GM18511 (cell line): ENCODE results near the gene SLC15A3.

Source experiments
- ATAC-seq: cut with Tn5 transposase; IDR thresholded peaks from one replicate; pipeline ENCODE4 v1.9.1; 2021; ENCODE audit warnings: mild to moderate bottlenecking, moderate library complexity; ENCODE audit not compliant: unreplicated experiment

Gene SLC15A3

DNA sequence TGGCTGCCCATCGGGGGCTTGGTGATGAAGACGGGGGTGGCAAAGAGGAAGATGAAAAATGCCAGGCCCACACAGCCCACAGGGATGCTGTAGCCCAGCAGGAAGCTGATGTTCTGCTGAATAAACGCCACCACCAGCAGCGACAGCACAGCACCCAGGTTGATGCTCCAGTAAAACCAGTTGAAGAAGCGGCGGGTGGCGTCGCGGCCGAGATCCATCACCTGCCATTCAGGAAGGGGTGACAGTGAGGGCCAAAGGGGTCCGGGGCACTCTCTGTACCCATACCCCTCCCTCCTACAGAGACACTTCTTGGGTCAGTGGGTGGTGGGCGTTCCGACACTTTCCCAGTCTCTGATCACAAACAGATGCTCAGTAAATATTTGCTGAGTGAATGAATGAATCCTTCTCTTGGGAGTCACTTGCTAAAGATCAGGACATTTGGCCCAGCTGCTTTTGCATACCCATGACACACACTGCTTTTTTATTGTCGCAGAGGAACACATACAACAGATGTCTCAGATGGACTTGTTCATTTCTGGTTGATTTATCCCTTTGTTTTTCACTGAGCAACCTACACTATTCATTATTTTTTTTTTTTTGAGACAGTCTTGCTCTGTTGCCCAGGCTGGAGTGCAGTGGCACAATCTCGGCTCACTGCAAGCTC lies 5.2 kb downstream of the SLC15A3 start:
- ATAC-seq, result no peak

GRCh38 chr11:60945295-60945667 lies 6.7 kb downstream of the SLC15A3 start:
- ATAC-seq, result no peak

DNA sequence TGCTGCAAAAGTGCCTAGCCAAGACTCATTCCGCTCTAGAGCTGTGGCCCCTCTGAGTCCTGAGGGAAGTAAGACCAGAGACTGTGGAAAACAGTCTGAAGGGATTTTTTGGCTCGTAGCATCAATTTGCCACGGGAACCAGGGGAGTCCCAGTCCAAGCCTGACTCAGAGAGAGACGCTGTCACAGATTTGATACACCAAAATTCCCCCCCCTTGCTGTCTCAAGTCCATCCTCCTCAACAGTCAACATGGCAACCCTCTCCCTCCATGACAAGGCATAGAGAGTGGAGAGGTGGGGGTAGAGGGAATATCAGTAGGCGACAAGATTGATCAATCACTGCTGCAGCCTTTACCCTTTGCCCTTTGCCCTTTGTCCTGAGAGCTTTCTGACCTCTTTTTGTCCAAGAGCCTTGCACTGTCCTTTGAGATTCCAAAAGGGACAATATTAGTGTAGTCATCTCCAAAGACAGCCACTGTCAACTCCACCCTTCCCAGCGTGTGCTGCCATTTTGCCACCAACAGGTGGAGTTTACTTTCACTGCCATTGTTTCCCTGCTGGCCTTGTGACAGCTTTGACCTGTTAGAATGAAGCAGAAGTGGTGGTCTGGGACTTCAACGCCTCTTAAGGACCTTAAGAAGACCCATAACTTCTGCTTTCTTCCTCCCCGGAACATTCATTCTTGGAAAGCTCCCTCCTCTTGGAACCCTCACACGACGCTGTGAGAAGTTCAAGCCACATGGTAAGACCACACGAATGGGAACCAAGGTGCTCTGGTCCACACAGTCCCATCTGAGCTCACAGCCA lies 7.3 kb downstream of the SLC15A3 start:
- ATAC-seq, result no peak

- ATAC-seq, result no peak
Measured at GRCh38 chr11:60942970-60943565, 8.9 kb downstream of the SLC15A3 start.

DNA sequence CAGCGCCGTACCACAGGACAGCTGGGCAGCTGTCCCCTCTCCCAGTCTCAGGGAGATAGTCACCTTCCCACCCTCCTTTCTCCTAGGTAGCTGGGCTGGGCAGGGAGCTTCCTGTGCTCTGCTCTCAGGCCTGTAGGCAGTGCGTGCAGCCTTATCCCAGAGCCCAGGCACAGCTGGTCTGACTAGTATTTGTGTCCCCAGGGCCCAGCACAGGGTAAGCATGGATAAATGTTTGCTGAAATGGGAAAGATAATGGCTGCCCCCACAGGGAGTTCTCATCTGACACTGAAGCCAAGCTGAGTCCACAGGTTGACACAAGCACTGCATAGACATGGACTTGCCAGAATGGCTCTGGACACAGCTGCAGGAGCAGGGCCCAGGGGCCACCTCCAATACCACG lies 9.8 kb downstream of the SLC15A3 start:
- no peak for ATAC-seq

GRCh38 chr11:60941371-60942119 lies 10.4 kb downstream of the SLC15A3 start:
- ATAC-seq, result no peak

DNA sequence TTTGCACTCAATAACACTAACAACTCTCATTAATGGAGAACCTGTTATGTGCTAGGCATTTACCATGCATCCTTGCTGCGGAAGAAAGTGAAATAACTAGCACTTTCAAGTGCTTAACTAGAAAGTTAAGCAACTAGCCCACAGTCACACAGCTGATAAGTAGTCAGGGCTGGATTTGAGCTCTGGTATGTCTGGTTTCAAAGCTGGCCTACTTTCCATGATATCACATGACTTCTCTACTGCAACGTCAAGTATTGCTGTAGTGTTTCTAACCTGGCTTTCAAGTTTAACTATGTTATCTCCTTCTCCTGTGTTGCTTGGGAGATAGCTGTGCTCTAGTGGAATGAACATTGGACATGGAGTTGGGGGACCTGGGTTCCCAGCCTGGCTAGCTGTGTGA lies 12.1 kb downstream of the SLC15A3 start:
- ATAC-seq, result no peak

DNA sequence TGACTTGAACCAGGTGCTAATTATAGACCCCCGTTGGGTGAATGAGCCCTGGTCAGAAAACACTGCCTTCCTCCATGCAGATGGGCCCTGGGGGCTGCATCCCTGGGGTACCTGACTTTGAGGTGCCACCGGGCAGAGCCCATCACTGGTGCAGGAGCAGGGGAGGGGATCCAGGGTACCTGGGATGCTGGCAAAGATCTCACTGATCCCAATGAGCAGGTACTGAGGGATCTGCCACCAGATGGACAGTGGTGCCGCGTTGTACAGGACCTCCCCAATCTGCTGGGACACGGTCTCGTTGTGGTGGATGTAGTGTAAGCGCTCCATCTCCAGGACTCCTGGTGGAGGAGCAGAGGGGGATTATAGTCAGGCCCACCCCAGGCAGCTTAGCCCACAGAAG lies 12.7 kb downstream of the SLC15A3 start:
- ATAC-seq, result no peak

- ATAC-seq, result no peak
Measured at GRCh38 chr11:60938500-60938899, 13.5 kb downstream of the SLC15A3 start.

- ATAC-seq, result no peak
Measured at GRCh38 chr11:60937811-60938210, 14.2 kb downstream of the SLC15A3 start.

GRCh38 chr11:60937144-60937527 lies 14.8 kb downstream of the SLC15A3 start:
- no peak for ATAC-seq

DNA sequence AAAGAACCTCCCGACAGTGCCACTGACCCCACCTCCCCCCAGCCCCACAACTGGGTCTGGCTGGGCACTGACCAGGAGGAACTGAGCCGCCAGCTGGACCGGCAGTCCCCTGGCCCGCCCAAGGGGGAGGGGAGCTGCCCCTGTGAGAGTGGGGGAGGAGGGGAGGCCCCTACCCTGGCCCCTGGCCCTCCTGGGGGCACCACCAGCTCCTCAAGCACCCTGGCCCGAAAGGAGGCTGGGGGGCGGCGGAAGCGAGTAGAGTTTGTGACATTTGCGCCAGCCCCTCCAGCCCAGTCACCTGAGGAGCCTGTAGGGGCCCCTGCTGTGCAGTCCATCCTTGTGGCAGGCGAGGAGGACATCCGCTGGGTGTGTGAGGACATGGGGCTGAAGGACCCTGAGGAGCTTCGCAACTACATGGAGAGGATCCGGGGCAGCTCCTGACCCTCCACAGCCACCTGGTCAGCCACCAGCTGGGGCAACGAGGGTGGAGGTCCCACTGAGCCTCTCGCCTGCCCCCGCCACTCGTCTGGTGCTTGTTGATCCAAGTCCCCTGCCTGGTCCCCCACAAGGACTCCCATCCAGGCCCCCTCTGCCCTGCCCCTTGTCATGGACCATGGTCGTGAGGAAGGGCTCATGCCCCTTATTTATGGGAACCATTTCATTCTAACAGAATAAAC lies 15.4 kb downstream of the SLC15A3 start:
- no peak for ATAC-seq

- ATAC-seq, result no peak
Measured at GRCh38 chr11:60935676-60936442, 16.1 kb downstream of the SLC15A3 start.

DNA sequence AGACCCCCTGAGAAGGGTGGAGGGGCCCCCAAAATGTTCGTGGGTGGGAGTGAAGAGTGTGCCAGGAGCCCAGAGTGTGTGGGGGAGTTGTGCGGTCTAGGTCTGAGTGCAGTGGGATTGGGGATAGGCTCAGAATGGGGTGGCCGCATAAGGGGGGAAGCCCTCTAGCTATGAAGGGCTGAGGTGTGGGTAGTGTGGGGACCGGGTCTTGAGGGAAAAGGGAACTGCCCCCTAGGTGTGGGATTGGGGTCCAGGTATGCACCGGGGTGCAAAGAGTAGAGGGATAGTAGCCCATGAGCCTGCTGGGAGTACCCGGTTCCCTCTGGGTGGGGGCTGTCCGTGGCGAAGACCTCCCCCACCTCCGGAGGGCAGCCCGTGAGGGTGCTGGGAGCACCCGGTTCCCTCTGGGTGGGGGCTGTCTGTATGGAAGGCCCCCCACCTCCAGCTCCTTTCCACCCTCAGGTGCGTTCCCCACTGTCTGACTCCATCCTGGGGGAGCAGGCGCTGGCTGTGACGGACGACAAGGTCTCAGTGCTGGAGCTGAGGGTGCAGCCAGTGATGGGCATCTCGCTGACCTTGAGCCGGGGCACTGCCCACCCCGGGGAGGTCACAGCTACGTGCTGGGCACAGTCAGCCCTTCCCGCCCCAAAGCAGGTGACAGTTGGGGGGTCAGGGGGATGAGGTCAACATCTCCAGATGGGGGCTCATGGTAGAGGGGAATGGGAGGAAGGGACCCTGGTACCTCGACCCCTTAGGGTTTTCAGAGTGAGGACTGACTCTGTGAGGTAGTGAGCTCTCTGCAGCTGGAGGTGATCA lies 17.0 kb downstream of the SLC15A3 start:
- ATAC-seq, result no peak

- no peak for ATAC-seq
Measured at GRCh38 chr11:60934124-60934789, 17.7 kb downstream of the SLC15A3 start.

- no peak for ATAC-seq
Measured at GRCh38 chr11:60933416-60934123, 18.4 kb downstream of the SLC15A3 start.

DNA sequence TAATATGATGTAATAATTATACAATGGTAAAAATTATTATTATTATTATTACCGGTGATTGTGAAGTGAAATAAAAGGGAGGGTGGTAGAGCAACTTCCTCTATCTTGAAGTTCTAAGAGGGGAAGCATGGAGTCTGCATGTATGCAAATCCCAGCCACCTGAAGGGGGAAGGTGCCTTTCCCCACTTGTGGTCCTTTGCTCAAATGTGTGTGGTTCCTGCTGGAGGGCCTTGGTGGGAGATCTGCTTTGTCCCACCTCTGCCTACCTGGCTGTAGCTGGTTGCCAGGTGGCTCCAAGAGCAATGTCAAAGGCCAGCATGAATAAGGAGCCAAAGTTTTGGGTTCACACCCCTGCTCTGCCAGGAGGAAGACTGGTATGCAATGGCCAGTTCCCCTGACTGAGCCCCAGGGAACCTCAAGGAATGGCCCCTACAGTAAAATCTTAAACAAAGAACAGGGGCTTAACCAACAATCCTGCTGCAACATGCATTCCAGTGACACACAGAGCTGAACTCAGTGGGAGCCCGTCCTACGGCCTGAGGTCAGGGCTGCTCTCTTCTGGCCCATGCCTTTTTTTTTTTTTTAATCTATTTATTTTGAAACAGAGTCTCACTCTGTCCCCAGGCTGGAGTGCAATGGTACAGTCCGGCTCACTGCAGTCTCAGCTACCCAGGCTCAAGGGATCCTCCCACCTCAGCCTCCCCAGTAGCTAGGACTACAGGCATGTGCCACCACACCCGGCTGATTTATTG lies 19.2 kb downstream of the SLC15A3 start:
- no peak for ATAC-seq
